ENCODE measurements around the gene SLC2A3. TPM values are rescaled to one million over a fixed set of nuclear protein-coding genes. Genes with fewer than 3 reads are reported as not detected.

The SLC2A3 gene
- total and polyA plus RNA-seq, 2 experiments from 2014 or later, result 199 to 388 TPM

DNA sequence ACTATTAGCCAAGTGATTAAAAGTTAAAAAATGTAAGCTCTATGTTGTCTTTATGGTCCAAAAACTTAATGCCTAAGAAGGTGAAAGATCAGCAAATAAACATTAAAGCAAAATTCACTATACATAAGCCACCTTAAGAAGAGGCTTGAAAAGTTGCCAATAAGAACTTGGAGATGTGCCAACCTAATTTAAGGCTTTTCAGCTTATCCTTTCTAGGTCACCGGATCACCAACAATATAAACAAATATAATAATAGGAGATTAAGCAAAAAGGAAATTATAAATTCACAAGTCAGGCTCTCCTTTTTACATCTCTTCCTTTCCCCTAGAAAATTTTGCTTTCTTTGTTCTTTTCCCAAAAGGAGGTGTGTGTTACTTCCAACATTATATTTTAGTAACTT is 30.9 kb downstream of the SLC2A3 start:
- no peak for ATAC-seq
- no peaks in the 10 kb centered on the region for H3K9me2 ChIP-seq (ENCODE audit: insufficient read depth)
- H3K36me3 ChIP-seq (ENCODE audit: insufficient read depth), result no peaks in the 10 kb centered on the region
- H3K27me3 ChIP-seq (ENCODE audit: insufficient read depth), result no peaks in the 10 kb centered on the region
- TF ChIP-seq, protein P1, sequence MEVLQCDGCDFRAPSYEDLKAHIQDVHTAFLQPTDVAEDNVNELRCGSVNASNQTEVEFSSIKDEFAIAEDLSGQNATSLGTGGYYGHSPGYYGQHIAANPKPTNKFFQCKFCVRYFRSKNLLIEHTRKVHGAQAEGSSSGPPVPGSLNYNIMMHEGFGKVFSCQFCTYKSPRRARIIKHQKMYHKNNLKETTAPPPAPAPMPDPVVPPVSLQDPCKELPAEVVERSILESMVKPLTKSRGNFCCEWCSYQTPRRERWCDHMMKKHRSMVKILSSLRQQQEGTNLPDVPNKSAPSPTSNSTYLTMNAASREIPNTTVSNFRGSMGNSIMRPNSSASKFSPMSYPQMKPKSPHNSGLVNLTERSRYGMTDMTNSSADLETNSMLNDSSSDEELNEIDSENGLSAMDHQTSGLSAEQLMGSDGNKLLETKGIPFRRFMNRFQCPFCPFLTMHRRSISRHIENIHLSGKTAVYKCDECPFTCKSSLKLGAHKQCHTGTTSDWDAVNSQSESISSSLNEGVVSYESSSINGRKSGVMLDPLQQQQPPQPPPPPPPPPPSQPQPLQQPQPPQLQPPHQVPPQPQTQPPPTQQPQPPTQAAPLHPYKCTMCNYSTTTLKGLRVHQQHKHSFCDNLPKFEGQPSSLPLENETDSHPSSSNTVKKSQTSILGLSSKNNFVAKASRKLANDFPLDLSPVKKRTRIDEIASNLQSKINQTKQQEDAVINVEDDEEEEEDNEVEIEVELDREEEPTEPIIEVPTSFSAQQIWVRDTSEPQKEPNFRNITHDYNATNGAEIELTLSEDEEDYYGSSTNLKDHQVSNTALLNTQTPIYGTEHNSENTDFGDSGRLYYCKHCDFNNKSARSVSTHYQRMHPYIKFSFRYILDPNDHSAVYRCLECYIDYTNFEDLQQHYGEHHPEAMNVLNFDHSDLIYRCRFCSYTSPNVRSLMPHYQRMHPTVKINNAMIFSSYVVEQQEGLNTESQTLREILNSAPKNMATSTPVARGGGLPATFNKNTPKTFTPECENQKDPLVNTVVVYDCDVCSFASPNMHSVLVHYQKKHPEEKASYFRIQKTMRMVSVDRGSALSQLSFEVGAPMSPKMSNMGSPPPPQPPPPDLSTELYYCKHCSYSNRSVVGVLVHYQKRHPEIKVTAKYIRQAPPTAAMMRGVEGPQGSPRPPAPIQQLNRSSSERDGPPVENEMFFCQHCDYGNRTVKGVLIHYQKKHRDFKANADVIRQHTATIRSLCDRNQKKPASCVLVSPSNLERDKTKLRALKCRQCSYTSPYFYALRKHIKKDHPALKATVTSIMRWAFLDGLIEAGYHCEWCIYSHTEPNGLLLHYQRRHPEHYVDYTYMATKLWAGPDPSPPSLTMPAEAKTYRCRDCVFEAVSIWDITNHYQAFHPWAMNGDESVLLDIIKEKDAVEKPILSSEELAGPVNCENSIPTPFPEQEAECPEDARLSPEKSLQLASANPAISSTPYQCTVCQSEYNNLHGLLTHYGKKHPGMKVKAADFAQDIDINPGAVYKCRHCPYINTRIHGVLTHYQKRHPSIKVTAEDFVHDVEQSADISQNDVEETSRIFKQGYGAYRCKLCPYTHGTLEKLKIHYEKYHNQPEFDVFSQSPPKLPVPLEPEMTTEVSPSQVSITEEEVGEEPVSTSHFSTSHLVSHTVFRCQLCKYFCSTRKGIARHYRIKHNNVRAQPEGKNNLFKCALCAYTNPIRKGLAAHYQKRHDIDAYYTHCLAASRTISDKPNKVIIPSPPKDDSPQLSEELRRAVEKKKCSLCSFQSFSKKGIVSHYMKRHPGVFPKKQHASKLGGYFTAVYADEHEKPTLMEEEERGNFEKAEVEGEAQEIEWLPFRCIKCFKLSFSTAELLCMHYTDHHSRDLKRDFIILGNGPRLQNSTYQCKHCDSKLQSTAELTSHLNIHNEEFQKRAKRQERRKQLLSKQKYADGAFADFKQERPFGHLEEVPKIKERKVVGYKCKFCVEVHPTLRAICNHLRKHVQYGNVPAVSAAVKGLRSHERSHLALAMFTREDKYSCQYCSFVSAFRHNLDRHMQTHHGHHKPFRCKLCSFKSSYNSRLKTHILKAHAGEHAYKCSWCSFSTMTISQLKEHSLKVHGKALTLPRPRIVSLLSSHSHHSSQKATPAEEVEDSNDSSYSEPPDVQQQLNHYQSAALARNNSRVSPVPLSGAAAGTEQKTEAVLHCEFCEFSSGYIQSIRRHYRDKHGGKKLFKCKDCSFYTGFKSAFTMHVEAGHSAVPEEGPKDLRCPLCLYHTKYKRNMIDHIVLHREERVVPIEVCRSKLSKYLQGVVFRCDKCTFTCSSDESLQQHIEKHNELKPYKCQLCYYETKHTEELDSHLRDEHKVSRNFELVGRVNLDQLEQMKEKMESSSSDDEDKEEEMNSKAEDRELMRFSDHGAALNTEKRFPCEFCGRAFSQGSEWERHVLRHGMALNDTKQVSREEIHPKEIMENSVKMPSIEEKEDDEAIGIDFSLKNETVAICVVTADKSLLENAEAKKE (CRISPR knock-in tag; IDR thresholded peaks at IDR 0.05), result no peak
- TF ChIP-seq, protein P2, sequence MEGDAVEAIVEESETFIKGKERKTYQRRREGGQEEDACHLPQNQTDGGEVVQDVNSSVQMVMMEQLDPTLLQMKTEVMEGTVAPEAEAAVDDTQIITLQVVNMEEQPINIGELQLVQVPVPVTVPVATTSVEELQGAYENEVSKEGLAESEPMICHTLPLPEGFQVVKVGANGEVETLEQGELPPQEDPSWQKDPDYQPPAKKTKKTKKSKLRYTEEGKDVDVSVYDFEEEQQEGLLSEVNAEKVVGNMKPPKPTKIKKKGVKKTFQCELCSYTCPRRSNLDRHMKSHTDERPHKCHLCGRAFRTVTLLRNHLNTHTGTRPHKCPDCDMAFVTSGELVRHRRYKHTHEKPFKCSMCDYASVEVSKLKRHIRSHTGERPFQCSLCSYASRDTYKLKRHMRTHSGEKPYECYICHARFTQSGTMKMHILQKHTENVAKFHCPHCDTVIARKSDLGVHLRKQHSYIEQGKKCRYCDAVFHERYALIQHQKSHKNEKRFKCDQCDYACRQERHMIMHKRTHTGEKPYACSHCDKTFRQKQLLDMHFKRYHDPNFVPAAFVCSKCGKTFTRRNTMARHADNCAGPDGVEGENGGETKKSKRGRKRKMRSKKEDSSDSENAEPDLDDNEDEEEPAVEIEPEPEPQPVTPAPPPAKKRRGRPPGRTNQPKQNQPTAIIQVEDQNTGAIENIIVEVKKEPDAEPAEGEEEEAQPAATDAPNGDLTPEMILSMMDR (conservative IDR thresholded peaks at IDR 0.05; ENCODE audit: low read depth in 2 of 2), result no peak
- TF ChIP-seq CREB1 (CRISPR knock-in tag; IDR thresholded peaks at IDR 0.05; ENCODE audit: low read depth) (no peak), EZH2 (IDR thresholded peaks at IDR 0.05; ENCODE audit: low read depth, unreplicated experiment) (no peak), ZNF114 (CRISPR knock-in tag; IDR thresholded peaks at IDR 0.05) (no peak), ZNF331 (CRISPR knock-in tag; IDR thresholded peaks at IDR 0.05; ENCODE audit: low read depth) (no peak), EZH2phosphoT487 (IDR thresholded peaks at IDR 0.05; ENCODE audit: unreplicated experiment) (no peak), STAT1 (IDR thresholded peaks at IDR 0.05; ENCODE audit: unreplicated experiment) (no peak), NANOG (IDR thresholded peaks at IDR 0.05; ENCODE audit: borderline replicate concordance) (no peak), JUNB (IDR thresholded peaks at IDR 0.05; ENCODE audit: unreplicated experiment) (no peak), POLR2AphosphoS5 (IDR thresholded peaks at IDR 0.05; ENCODE audit: low read depth) (no peak)
- TF ChIP-seq, protein P3, sequence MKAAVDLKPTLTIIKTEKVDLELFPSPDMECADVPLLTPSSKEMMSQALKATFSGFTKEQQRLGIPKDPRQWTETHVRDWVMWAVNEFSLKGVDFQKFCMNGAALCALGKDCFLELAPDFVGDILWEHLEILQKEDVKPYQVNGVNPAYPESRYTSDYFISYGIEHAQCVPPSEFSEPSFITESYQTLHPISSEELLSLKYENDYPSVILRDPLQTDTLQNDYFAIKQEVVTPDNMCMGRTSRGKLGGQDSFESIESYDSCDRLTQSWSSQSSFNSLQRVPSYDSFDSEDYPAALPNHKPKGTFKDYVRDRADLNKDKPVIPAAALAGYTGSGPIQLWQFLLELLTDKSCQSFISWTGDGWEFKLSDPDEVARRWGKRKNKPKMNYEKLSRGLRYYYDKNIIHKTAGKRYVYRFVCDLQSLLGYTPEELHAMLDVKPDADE (IDR thresholded peaks at IDR 0.05), result no peak
- TF ChIP-seq, protein P4, sequence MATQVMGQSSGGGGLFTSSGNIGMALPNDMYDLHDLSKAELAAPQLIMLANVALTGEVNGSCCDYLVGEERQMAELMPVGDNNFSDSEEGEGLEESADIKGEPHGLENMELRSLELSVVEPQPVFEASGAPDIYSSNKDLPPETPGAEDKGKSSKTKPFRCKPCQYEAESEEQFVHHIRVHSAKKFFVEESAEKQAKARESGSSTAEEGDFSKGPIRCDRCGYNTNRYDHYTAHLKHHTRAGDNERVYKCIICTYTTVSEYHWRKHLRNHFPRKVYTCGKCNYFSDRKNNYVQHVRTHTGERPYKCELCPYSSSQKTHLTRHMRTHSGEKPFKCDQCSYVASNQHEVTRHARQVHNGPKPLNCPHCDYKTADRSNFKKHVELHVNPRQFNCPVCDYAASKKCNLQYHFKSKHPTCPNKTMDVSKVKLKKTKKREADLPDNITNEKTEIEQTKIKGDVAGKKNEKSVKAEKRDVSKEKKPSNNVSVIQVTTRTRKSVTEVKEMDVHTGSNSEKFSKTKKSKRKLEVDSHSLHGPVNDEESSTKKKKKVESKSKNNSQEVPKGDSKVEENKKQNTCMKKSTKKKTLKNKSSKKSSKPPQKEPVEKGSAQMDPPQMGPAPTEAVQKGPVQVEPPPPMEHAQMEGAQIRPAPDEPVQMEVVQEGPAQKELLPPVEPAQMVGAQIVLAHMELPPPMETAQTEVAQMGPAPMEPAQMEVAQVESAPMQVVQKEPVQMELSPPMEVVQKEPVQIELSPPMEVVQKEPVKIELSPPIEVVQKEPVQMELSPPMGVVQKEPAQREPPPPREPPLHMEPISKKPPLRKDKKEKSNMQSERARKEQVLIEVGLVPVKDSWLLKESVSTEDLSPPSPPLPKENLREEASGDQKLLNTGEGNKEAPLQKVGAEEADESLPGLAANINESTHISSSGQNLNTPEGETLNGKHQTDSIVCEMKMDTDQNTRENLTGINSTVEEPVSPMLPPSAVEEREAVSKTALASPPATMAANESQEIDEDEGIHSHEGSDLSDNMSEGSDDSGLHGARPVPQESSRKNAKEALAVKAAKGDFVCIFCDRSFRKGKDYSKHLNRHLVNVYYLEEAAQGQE (IDR thresholded peaks at IDR 0.05; ENCODE audit: unreplicated experiment), result no peak
- H3K4me3 ChIP-seq, result peak overlapping the region; percentile 29
- peaks cover 16% of the 10 kb centered on the region for H3K27me3 Mint-ChIP-seq (ENCODE audit: insufficient read depth, low read depth, poor library complexity)
- peaks cover 15% of the 10 kb centered on the region for H3K4me1 ChIP-seq (ENCODE audit: insufficient read depth)
- H3K36me3 Mint-ChIP-seq (ENCODE audit: low read depth), result peaks cover 4% of the 10 kb centered on the region; the same call in 1 of the 3 replicates
- no peaks in the 10 kb centered on the region for H4K20me1 ChIP-seq (replicated peaks; ENCODE audit: insufficient read depth)
- H3K79me2 ChIP-seq (replicated peaks; ENCODE audit: insufficient read depth), result no peaks in the 10 kb centered on the region
- peak overlapping the region; percentile 52; the same call in 1 of the 3 replicates for H3K4me3 Mint-ChIP-seq
- H3K4me1 Mint-ChIP-seq, result peaks cover 36% of the 10 kb centered on the region
- peak overlapping the region; percentile 95 for H3K27ac Mint-ChIP-seq
- H2AFZ ChIP-seq, result no peak overlapping the region
- peaks cover 15% of the 10 kb centered on the region for H3F3A ChIP-seq (replicated peaks; ENCODE audit: low read depth)
- H3K4me2 ChIP-seq, result peak overlapping the region; percentile 66
- no peaks in the 10 kb centered on the region for H3K9me3 Mint-ChIP-seq
- no peak for DNase-seq (ENCODE audit: low spot score)
- peak overlapping the region; percentile 99 for H3K27ac ChIP-seq (ENCODE audit: low read depth)
